Bronchial epithelial cell (primary cell): ENCODE data around the gene C1QTNF1. TPM values are rescaled to one million over a fixed set of nuclear protein-coding genes. Genes with fewer than 3 reads are reported as not detected.

ENCODE experiments used
- DNase-seq: peaks from one replicate; pipeline ENCODE4 v3.0.0-alpha.2; 2010; ENCODE audit warnings: low read depth
- FAIRE-seq: peaks from 2 replicates; lab custom pipeline; 2011; peaks lifted over from hg19 to GRCh38; lab: Jason Lieb, UNC
- H3K27me3 ChIP-seq: 2 replicates; pipeline ENCODE4 v1.5.1; 2011; ENCODE audit warnings: low read length; ENCODE audit not compliant: control insufficient read depth, insufficient read depth
- H3K36me3 ChIP-seq: 2 replicates; pipeline ENCODE4 v1.5.1; 2011; ENCODE audit warnings: low read length; ENCODE audit not compliant: control insufficient read depth, insufficient read depth
- H3K4me3 ChIP-seq: 2 replicates; pipeline ENCODE4 v1.5.1; 2011; ENCODE audit warnings: mild to moderate bottlenecking, low read depth, low read length, control low read depth
- total RNA-seq: library from RNA; depleted of rRNA; stranded (reverse); fragments of >200 nt; gene quantifications from 2 replicates; pipeline ENCODE4 v1.2.1, GENCODE V29; 2014
- TF ChIP-seq, protein P1 (sequence below): IDR thresholded peaks from 2 replicates; pipeline ENCODE4 v1.5.1; 2011; ENCODE audit warnings: mild to moderate bottlenecking, moderate library complexity, low read length, control low read depth, inconsistent platforms; ENCODE audit not compliant: insufficient read depth, severe bottlenecking

C1QTNF1 gene, protein sequence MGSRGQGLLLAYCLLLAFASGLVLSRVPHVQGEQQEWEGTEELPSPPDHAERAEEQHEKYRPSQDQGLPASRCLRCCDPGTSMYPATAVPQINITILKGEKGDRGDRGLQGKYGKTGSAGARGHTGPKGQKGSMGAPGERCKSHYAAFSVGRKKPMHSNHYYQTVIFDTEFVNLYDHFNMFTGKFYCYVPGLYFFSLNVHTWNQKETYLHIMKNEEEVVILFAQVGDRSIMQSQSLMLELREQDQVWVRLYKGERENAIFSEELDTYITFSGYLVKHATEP
- total RNA-seq = 0.13 and 0.79 TPM in 2 replicates

DNA sequence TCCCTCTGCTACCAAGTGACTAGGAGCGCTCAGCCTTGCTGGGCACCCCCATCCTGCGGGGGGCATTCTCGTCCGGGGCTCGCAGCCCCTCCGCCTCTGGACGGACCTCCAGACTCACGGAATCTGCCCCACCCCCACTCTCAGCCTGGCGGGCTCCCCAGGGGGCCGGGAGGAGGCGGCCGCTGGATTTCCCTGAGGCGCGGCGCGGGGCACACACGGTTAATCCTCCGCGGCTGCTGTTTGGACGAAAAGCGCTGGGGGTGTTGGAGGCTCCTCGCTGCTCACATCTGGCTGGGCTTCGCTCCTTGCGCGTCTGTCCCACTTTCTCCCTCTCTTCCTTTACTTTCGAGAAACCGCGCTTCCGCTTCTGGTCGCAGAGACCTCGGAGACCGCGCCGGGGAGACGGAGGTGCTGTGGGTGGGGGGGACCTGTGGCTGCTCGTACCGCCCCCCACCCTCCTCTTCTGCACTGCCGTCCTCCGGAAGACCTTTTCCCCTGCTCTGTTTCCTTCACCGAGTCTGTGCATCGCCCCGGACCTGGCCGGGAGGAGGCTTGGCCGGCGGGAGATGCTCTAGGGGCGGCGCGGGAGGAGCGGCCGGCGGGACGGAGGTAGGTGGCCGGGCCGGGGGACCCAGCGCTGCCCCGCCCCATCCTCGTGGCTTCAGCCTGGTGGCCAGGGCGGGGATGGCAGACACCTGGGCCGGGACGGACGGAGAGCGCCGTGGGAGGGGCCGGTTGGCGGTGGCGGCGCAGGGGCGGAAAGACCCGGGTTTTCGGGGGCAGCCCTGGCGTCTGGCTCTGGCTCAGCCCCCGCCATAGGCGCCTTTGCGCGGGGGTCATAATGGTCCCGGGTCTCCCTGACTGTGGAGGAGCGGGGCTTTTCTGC lies at the start of gene C1QTNF1:
Gene C1QTNF1, plus strand, starts transcription at position 284 of the 886 bp plus-strand sequence. CDS start 19,800 bp downstream, outside the sequence.
- peaks cover 7% of the 10 kb centered on the region for H3K27me3 ChIP-seq
- no peak for FAIRE-seq
- no peak for DNase-seq
- peak within 1 kb of the TSS; percentile 39 for H3K4me3 ChIP-seq
- TF ChIP-seq, protein P1, sequence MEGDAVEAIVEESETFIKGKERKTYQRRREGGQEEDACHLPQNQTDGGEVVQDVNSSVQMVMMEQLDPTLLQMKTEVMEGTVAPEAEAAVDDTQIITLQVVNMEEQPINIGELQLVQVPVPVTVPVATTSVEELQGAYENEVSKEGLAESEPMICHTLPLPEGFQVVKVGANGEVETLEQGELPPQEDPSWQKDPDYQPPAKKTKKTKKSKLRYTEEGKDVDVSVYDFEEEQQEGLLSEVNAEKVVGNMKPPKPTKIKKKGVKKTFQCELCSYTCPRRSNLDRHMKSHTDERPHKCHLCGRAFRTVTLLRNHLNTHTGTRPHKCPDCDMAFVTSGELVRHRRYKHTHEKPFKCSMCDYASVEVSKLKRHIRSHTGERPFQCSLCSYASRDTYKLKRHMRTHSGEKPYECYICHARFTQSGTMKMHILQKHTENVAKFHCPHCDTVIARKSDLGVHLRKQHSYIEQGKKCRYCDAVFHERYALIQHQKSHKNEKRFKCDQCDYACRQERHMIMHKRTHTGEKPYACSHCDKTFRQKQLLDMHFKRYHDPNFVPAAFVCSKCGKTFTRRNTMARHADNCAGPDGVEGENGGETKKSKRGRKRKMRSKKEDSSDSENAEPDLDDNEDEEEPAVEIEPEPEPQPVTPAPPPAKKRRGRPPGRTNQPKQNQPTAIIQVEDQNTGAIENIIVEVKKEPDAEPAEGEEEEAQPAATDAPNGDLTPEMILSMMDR = peak; percentile 40
- no peaks in the 10 kb centered on the region for H3K36me3 ChIP-seq

DNA sequence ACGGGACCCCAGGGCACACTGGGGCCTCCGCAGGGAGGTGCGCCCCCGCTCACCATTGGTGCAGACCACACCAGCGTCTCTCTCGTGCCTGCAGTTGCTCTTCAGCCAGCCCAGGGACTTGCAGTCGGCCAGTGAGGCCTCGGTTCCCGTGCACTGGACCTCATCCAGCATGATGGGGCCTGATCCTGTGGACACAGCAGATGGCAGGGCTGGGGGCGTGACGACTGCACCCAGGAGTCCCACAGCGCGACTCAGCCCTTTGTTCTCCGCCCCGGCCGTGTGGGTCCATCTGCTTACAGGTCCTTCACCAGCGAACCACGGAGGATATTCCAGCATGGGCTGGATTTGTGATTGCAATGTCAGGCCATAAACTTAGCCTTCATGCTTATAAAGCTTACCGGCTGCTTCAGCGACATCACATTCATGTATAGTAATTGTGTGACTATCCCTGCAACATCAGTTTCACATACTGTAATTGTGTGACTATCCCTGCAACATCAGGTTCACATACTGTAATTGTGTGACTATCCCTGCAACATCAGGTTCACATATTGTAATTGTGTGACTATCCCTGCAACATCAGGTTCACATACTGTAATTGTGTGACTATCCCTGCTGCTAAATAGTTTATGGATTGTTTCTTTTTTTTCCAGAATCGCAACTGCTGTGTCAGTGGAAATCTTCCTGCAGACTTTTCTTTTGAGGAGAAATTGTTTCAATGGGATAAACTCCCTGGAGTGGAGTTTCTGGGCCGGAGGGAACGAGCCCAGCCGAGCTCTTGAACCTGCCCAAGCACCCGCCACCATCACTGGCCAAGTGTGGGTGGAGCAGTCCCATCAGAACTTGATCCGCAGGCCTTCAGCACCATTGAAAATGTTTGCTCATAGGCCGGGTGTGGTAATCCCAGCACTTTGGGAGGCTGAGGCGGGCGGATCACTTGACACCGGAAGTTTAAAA lies 49.1 kb upstream of the C1QTNF1 start:
- DNase-seq = peak; percentile 77
- no peak overlapping the region for H3K4me3 ChIP-seq
- H3K27me3 ChIP-seq = no peaks in the 10 kb centered on the region
- peak; percentile 86 for FAIRE-seq
- TF ChIP-seq, protein P1 = no peak
- peaks cover 3% of the 10 kb centered on the region for H3K36me3 ChIP-seq

DNA sequence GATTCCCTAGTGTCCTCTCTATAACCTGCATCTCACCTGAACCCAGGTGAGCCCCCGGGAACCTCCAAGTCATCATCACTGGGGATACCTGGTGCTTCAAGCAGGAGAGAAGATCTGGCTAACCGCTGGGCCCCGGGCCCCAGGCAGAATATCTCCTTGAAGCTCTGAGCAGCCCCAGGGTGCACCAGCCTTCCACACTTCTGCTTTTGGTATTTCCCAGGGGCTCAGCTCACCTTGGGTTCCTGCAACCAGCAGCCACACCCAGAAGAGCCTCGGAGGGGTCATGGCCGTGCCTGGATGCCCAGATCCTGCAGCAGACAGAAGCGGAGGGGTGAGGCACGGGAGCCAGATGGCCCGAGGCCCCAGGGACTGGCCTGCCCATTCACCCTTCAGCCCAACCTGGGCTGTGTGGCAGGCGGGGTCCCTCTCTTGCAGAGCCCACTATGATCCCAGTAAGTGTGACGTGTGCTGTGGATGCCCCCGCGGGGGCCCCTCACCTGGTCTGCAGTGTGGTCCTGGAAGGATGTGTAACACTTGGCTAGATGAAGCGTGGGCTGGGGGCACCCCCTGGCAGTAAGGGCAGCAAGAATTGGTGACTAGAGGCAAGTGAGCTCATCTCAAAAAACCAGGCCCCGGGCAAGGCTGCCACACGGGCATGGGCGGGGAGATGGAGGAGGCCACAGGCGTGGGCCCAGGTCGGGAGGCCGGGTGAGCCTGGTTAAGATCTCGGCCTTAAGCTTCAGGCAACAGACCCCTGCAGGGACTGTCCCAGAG lies 46.9 kb upstream of the C1QTNF1 start:
- DNase-seq (no peak), FAIRE-seq (no peak)
- TF ChIP-seq, protein P1 = no peak
- Histone ChIP-seq H3K4me3 (no peak overlapping the region), H3K36me3 (no peaks in the 10 kb centered on the region), H3K27me3 (no peaks in the 10 kb centered on the region)

DNA sequence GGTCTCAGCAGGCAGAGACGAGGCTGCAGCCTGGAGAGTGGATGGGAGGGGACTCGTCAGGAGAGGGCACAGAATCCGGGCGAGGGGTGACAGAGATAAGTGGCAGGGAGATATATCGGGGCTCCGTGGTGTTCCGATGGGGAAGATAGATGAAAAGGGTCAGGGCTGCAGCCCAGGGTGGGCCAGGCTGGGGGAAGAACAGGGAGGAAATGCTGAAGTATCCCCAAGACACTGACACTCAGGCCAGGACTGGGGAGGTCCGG lies 46.4 kb upstream of the C1QTNF1 start:
- Histone ChIP-seq H3K36me3 (no peaks in the 10 kb centered on the region), H3K4me3 (no peak overlapping the region), H3K27me3 (no peaks in the 10 kb centered on the region)
- DNase-seq (no peak), FAIRE-seq (no peak)
- TF ChIP-seq, protein P1 = no peak
